Epithelial cell of proximal tubule (primary cell): Measurements from ENCODE around the gene DNAJB8. TPM values are rescaled to one million over a fixed set of nuclear protein-coding genes. Genes with fewer than 3 reads are reported as not detected.

Experiments used
- DNase-seq: peaks from one replicate; pipeline ENCODE4 v3.0.0-alpha.2; 2011; ENCODE audit warnings: low read depth
- H3K4me3 ChIP-seq: 2 replicates; pipeline ENCODE4 v1.5.1; 2011; ENCODE audit warnings: low read depth, mild to moderate bottlenecking, low read length
- total RNA-seq: library from RNA; depleted of rRNA; stranded (reverse); fragments of >200 nt; gene quantifications from 2 replicates; pipeline ENCODE4 v1.2.3, GENCODE V29; 2015
- TF ChIP-seq, protein P1 (sequence below): conservative IDR thresholded peaks from 2 replicates; pipeline ENCODE4 v1.5.1; 2012; ENCODE audit warnings: low read depth, mild to moderate bottlenecking, low read length

Gene DNAJB8
- not detected in 2 replicates for total RNA-seq

GRCh38 chr3:128466840-128467541 is at the start of gene DNAJB8:
Gene DNAJB8, minus strand, starts transcription at chr3:128466890. Its CDS starts 3,645 bp downstream, at chr3:128463245.
- no peak within 1 kb of the TSS for H3K4me3 ChIP-seq
- DNase-seq: no peak
- TF ChIP-seq, protein P1, sequence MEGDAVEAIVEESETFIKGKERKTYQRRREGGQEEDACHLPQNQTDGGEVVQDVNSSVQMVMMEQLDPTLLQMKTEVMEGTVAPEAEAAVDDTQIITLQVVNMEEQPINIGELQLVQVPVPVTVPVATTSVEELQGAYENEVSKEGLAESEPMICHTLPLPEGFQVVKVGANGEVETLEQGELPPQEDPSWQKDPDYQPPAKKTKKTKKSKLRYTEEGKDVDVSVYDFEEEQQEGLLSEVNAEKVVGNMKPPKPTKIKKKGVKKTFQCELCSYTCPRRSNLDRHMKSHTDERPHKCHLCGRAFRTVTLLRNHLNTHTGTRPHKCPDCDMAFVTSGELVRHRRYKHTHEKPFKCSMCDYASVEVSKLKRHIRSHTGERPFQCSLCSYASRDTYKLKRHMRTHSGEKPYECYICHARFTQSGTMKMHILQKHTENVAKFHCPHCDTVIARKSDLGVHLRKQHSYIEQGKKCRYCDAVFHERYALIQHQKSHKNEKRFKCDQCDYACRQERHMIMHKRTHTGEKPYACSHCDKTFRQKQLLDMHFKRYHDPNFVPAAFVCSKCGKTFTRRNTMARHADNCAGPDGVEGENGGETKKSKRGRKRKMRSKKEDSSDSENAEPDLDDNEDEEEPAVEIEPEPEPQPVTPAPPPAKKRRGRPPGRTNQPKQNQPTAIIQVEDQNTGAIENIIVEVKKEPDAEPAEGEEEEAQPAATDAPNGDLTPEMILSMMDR: no peak

- DNase-seq: no peak
- no peak overlapping the region for H3K4me3 ChIP-seq
- TF ChIP-seq, protein P1: no peak
Measured at GRCh38 chr3:128515967-128516366, 49.3 kb upstream of the DNAJB8 start.

DNA sequence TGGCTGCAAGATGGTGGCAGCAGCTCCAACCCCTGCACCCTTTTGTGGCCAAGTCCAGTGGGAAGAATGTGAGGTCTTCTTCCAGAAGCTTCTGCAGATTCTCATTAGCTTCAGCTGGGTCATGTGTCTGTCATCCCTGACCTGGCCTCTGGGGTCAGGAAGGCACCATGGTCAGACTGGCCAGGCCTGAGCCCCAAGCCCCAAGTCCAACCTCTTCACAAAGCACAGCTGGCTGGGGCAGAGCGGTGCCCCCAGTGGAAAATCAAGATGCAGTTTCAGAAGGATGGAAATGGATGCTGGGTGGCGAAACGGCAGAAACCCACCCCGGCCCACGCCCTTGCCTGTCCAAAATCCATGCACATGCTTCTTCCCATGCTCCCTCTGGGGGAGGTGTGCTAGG is 42.2 kb upstream of the DNAJB8 start:
- TF ChIP-seq, protein P1: no peak
- no peak overlapping the region for H3K4me3 ChIP-seq
- no peak for DNase-seq

GRCh38 chr3:128506754-128507153 is 40.1 kb upstream of the DNAJB8 start:
- TF ChIP-seq, protein P1: no peak
- no peak overlapping the region for H3K4me3 ChIP-seq
- DNase-seq: no peak

- DNase-seq: no peak
- no peak overlapping the region for H3K4me3 ChIP-seq
Measured at GRCh38 chr3:128505771-128506170, 39.1 kb upstream of the DNAJB8 start.

GRCh38 chr3:128504963-128505730 is 38.5 kb upstream of the DNAJB8 start:
- TF ChIP-seq, protein P1: no peak
- DNase-seq: no peak
- H3K4me3 ChIP-seq: no peak overlapping the region

More at GRCh38 chr3:128505771-128506170, 39.1 kb upstream of the DNAJB8 start:
- TF ChIP-seq, protein P1: no peak
